GM19328 (cell line): ENCODE results near the gene ACMSD.
"Not testable (repeated sequence)": the region's sequence is repeated elsewhere in the genome, so short reads cannot be mapped to it uniquely, and the experiment has no call there.

Experiments used
- ATAC-seq: cut with Tn5 transposase; IDR thresholded peaks from one replicate; pipeline ENCODE4 v1.9.1; 2021; ENCODE audit warnings: mild to moderate bottlenecking, moderate library complexity; ENCODE audit not compliant: unreplicated experiment

ACMSD gene

DNA sequence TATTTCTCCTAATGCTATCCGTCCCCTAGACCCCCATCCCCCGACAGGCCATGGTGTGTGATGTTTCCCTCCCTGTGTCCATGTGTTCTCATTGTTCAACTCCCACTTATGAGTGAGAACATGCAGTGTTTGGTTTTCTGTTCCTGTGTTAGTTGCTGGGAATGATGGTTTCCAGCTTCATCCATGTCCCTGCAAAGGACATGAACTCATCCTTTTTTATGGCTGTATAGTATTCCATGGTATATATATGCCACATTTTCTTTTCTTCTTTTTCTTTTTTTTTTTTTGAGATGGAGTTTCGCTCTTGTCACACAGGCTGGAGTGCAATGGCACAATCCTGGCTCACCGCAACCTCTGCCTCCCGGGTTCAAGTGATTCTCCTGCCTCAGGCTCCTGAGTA, 9.2 kb downstream of the ACMSD start:
- not testable (repeated sequence) for ATAC-seq

DNA sequence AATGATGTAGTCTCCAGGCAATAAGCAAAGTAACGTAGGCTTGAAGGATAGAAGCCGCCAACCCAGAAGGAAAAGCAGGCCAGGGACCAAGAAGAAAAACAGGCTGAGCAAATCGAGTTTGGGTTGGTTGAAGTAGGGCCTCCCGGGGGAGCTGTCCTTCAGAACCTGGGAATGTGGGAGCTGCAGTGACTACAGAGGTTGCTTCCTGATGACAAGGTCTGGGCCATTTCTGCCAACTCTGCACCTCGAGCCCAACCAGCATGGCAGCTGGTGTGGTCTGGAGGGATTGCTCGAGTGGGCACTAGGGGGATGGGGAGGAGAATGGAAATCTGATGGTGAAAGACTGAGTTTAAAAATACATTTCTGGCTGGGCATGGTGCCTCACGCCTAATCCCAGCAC, 14.1 kb downstream of the ACMSD start:
- ATAC-seq = no peak

DNA sequence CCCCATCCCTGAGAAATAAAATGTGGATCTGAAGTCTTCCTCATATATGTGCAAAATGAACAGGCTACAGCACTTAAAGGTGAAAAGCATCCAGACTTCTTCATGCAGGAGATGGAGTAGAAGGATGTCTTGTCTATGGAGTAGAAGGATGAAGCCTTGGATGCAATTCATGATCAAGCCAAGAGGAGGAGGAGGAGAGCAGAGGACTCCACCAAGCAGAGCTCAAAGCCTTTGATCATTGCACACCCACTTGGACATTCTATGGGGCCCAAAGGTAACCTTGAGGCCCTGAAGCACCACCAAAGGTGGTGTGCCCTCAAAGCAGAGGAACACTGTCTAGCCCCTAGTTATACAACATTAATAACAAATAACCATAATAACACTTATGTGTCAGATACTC, 17.3 kb downstream of the ACMSD start:
- no peak for ATAC-seq

DNA sequence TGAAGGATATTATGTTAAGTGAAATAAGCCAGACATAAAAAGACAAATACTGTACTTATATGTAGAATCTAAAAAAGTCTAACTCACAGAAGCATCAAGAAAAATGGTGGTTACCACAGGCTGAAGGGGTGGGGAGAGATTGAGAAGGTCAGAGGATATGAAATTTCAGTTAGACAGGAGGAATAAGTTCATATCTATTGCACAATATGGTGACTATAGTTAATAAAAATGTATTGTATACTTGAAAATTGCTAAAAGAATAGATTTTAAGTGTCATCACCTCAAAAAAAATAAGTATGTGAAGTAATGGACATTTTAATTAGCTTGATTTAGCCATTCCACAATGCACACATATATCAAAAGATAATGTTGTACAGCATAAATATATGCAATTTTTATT, 19.8 kb downstream of the ACMSD start:
- no peak for ATAC-seq

DNA sequence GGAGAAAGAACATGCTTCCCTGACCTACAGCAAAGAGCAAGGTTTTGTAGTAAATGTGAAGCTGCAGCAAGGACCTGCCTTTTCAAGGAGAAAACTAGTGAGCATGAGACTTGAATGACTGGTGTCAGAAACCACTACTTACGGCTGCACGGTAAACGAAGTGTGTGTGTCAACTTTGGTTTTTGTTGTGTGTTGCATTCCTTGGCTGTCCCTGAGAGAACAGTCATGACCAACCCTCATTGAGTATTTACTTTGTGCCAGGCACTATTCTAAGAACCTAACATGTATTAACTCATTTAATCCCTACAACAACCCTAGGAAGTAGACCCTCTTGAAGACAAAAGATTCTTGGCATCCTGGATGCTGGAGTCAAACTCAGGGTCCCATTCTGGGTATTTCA, 22.8 kb downstream of the ACMSD start:
- ATAC-seq = no peak

DNA sequence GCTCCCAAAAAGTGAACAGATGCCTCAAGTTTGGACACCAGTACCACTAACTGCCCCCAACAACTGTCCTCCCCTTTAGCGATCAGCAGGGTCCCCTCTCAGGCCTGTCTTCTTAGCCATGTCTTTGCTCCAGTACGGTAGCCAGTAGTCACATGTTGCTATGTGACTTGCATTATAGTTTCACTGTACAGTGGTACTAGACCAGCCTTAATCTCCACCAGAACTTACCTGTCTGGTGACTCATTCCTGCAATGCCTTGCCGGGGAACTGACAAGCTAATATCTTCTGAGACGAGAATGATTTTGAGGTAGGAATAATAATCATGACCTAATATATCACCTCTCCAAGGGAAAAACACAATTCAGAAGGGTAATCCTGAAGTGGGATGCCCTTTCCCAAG, 23.7 kb downstream of the ACMSD start:
- no peak for ATAC-seq

DNA sequence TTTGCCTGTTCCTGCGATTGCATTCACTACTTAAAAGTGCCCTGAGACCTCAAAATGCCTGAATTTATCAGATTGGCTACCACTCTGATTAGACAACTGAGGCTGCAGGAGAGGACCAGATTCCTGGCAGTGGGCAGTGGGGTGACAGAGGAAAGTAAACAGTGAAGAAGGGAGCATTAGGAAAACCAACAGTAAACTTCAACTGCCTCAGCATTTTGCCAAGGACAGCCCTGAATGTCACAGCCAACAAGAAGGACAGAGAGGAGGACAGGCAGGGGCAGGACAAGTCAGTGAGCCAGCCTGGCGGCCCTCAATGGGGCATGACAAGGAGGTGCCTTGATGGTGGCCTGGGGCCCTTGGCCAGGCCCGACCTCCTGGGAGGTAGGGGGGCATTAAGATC, 24.3 kb downstream of the ACMSD start:
- ATAC-seq = no peak

DNA sequence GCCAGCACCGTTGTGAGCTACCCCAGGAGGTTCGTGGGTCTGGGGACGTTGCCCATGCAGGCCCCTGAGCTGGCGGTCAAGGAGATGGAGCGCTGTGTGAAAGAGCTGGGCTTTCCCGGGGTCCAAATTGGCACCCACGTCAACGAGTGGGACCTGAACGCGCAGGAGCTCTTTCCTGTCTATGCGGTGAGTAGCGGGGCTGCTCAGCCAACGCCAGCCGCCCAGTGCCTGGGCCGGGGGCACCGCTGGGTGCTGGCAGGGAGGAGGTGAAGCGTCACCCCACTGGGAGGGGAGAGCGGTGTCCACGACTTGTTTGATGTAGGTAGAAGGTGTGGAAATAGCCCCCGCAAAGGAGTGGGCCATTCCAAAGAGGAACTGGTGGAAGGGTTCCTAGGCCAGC, 25.0 kb downstream of the ACMSD start:
- ATAC-seq = no peak

DNA sequence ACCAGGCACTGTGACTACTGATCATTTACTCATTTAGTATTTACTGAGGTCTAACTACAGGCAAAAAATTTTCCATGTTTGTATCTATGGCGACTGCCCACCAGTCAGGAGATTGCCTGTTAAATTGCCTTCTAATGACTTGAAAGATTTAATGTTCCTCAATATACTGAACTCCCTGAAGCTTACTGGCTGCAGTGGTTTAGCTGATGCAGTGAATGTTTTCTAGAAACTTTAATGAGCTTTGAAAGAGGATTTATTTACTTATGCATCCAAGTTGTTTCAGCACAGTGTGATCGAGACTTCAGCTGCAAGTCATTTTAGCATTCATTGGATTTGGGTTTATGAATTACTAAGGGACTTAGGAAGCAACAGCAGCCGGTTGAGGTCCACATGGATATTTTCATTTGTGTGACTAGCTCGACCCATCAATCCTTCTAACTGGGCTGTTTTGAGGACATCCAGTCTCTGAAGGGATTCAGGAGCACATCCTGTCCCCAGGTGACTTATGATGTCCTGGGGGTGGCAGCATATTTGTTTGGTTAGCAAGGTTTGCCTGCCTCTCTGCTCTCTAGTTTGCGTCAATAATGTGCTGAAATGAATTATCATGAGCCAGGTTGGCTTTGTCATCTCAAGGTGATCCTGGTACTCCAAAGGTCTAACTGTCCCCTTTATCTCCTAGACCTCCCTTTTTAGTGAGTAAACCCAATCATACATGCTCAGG, 26.8 kb downstream of the ACMSD start:
- ATAC-seq = no peak

DNA sequence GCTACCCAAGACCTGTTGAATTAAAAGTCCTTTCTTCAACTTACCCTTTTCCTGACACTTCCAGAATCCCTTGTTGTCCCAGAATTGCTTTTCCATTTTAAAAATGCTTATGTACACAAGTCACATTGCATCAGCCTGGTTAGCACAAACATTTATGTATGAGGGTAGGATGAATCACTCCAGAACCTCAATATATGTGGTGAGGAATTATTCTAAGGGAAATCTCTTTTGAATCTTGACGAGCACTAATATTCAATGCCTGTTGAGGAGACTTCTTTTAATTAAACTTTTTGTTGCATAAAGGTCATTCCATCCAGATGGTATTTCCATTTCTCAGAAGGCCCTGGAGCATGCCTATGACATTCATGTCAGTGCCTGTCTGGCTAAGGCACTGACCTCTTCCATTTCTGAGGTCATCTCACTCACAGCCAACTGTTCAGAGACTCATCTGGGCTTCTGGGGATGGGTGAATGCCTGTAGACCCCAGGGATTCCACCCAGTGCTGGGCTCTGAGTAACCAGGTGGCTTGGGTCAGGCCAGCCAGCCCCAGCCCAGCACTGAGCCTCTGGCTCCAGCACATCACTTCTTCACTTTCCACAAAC, 28.2 kb downstream of the ACMSD start:
- ATAC-seq = no peak

DNA sequence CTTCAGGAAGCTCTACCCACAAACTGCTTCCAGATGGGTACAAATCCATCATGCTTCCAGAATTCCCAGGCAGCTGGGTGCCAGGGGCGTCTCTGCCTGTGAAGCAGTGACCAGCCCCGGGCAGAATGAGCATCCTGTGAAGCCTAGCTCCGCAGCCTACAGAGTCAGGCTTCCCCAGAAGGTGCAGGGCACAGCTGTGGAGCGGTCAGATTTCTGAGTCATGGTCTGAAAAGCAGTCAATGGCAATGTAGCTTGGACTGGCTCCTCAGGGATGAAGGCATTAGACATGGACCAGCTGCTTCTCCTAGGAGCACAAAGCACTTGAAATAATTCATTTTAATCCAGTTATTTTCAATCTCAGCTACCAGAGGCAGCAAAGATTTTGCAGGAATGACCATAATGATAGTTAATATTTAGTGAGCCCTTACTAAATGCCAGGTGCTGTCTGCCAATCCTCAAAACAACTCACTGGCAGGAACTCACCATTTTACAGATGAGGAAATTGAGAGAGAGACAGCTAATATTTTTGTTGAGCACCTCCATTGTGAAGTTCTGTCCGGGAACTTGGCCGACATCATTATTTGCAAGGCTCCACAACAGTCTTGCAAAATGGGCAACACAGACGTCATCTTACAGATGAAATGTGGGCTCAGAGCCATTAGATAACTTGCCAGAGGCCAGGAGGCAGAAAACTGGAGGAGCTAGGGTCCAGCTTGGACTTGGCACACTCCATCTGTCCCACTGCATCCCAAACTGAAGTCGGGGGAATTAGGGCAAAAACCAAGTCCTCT, 31.7 kb downstream of the ACMSD start:
- no peak for ATAC-seq

DNA sequence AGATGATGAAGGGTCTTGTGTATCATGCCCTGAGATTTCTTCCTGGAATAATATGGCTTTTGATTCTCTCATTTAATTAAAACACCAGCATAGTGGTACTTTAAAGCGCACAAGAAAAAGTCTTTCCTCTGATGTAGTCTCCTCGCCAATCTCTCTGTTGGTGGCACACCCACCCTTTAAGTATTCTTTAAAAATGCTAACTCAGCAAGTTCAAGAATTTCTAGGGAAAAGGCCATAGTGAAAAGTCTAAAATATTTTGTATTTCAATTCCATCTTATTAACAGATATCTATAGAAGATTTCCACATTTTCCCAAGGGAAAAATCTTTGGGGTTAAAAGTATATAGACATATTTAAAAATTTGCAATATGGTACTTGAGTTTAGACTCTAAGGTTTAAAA, 34.7 kb downstream of the ACMSD start:
- no peak for ATAC-seq

DNA sequence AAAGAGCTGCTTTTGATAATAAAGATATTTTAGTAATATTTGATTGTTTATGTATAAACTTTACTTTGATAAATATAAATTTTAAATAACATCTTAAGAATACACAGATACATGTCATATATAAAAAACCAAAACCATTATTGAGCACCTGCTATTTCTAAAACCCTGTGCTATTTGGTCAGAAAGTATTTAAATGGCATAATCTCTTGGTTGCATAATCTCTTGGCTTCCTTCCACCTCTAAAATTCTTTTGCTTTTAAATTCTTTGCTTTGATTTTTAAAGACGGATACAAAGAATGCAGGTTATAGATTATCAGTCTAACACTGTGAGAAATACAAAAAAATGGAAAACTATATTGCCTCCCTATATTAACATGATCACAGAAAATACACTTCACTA, 36.9 kb downstream of the ACMSD start:
- no peak for ATAC-seq

DNA sequence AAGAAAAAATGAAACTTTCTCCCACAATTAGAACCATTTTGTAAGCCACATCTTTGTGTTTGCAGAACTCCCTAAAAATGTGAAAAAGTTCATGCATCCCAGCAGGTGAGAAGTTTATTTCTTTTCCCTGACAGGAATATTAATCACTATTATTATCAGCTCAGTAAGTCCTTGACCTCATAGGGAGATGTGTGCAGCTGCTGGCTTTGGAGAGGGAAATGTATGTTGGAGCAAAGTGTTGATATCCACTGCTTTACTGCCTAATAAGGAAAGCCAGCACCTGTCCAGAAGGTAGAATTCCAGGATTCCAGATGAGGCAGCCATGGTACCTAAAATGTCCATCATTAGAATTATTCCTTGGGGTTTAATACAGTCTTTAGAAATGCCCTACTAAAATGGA, 44.4 kb downstream of the ACMSD start:
- ATAC-seq = no peak

DNA sequence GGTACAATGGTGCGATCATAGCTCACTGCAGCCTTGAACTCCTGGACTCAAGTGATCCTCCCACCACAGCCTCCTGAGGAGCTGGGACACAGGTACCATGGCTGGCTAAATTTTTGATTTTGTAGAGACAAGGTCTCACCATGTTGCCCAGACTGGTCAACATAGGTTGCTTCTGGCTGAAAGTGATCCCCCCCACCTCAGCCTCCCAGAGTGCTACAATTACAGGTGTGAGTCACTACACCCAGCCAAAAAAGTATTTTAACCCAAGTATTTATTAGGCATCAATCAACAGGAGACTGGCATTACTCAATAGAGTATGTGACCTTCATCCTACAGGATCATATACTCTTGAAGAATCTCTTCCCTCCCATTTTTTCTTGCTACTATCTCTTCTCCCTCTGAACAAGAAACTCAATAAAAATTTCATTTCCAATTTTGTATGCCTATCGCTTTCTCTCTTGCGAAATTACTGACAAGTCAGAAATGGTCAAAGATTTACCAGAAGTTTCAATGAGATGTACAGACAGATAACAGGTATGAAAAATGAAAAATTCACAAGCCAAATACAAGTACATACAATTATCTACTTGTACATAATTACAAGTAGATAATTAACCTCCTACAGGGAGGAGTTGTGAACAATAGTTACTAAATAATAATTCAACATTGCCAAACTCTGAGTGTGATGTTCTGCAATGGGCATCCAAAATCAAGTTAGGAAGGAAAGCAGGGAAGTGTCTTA, 45.3 kb downstream of the ACMSD start:
- no peak for ATAC-seq

DNA sequence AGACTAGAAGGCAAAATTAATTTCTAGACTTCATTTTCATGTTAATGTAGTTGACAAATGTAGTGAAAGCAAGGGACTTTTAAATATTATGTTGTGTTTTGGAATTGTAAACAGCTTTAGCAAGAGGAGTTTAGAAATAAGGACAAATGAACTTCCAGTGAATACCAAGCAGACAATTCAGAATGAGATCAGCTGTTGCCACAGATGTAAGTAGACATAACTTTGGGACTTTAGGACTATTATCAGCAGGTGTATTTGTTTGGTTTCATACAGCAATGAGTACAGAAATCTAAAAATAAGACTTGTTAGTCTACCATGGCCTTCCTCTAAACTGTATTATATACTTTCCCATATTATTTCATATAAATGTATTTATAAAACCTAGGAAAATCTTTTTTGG, 46.0 kb downstream of the ACMSD start:
- ATAC-seq = no peak

DNA sequence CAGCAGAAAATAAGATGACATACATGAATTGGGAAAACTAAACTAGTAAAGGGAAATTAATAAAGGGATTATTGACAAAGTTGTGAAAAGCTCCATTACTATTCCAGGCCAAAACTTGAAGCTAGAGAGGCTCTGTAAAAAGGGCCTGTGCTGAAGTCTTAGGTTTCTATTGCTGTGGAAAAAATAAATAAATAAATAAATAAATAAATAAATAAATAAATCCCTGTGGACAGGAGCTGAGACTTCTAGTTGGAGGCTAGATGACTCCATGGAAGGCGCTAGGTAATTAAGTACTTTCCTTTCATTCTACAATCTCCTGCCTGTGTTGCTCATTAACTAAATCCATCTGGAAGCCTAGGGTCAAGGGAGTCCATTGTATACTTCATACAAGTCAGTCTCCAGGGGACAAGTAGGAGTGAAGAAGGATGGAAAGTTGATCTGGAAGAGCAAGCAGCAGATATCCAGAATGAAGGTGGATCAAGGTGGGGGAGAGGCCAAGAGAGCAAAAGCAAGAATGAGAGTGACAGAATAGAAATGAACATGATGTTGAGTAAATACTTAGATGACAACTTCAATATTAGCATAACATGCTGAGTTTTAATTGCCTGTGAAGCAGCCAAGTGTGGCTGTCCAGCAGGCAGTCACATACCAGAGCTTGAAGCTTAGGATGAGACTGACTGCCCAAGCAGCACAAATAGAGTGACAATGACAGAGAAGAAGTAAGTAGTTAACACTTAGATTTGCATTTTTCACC, 54.0 kb downstream of the ACMSD start:
- ATAC-seq = no peak

DNA sequence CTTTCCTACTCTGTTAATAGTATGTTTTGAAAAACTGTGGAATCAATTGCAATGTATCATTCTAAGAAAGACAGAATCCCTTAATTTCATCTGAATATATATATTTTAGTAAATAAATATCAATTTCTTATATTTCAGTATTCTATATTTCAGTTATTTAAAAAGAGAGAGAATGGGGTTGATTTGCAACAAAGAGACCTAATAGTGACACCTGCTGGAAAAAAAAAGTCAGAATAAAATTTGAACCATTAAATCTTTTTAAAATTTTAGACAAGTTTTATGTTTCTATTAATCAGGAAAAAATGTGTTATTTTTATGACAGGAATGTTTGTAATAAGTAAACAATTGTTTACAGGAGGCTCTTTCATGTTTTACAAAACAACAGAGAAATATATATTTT, 59.5 kb downstream of the ACMSD start:
- no peak for ATAC-seq

DNA sequence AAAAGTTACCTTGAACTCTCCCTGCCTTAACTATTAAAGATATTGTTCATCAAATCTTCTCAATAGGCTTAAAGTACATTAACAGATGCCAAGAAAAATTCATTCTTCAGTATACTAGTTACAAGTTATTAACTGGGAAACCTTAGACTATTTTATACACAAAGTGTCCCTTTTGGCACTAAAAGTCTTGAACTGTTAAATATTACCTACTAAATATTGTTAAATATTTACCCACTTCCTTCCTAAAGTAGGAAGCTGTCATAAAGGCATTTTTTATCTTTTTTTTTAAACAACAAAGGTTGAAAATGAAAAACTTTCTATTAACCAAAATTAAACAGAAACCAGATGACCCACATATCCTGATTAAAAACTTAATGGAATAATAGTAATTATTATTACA, 60.8 kb downstream of the ACMSD start:
- no peak for ATAC-seq

DNA sequence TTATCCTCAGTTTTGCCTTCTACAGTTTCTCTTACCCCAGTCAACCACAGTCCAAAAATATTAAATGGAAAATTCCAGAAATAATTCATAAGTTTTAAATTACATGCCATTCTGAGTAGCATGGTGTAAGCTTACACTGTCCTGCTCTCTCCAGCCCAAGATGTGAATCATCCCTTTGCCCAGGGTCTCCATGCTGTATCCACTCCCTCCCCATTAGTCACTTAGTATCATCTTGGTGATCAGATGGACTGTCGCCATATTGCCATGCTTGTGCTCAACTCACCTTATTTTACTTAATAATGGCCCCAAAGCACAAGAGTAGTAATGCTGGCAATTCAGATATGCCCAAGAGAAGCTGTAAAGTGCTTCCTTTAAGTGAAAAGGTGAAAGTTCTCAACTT, 61.7 kb downstream of the ACMSD start:
- ATAC-seq = no peak

DNA sequence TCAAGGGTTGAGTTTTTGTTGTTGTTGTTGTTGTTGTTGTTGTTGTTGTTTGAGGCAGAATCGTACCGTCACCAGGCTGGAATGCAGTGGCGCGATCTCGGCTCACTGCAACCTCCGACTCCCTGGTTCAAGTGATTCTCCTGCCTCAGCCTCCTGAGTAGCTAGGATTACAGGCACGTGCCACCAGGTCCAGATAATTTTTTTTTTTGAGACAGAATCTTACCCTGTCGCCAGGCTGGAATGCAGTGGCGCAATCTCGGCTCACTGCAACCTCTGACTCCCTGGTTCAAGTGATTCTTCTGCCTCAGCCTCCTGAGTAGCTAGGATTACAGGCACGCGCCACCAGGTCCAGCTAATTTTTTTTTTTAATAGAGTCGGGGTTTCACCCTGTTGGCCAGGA, 65.3 kb downstream of the ACMSD start:
- not testable (repeated sequence) for ATAC-seq
